HCT116 (cell line): ENCODE results near the gene CYP3A7. TPM values are rescaled to one million over a fixed set of nuclear protein-coding genes. Genes with fewer than 3 reads are reported as not detected.

Experiments used
- ATAC-seq: fragments of 200-7000 bp; cut with Tn5 transposase; 2 replicates; pipeline ENCODE4 v1.9.1; 2020; ENCODE audit warnings: mild to moderate bottlenecking, moderate library complexity
- BruUV-seq: library from RNA; stranded (reverse); fragments of 400-500 nt; replicated peaks from 2 replicates; lab custom pipeline; 2021; lab: Mats Ljungman, UMichigan
- CTCF ChIA-PET: fragments of 300-600 bp; sonication (Branson Sonifier 250); formaldehyde crosslinking; loops from one replicate; lab custom pipeline; 2021; ENCODE audit warnings: antibody characterized with exemption; lab: Charles Lee
- POLR2A ChIA-PET: fragments of 300-600, 350-600 bp; sonication (Branson Sonifier 250); formaldehyde crosslinking; loops from one replicate; lab custom pipeline; 2021; ENCODE audit warnings: antibody characterized with exemption; lab: Charles Lee
- RAD21 ChIA-PET, 2 experiments: fragments of 300-600 bp; sonication (Branson Sonifier 250); formaldehyde crosslinking; loops; one replicate each; lab custom pipeline; 2023; ENCODE audit warnings: low total read pairs in 2 of 2; ENCODE audit not compliant: uncharacterized antibody in 2 of 2, unreplicated experiment in 2 of 2, low non-redundant PET in 1 of 2; lab: Charles Lee
- DNase-seq: peaks from one replicate; pipeline ENCODE4 v3.0.0-alpha.2; 2010; ENCODE audit warnings: low read depth, low spot score
- H2AFZ ChIP-seq: fragments of 200-600 bp; shearing (Covaris generic), sonication (generic); 2 replicates; pipeline ENCODE4 v1.6.1; 2017; ENCODE audit warnings: low read depth, mixed run types, mixed read lengths, antibody characterized with exemption, low read length; ENCODE audit not compliant: poor library complexity, severe bottlenecking
- H3K27ac ChIP-seq: 2 replicates; pipeline ENCODE4 v1.5.1; 2012; ENCODE audit warnings: low read depth, low read length
- H3K27me3 ChIP-seq: fragments of 200-600 bp; sonication (generic); 2 replicates; pipeline ENCODE4 v1.6.1; 2016; ENCODE audit warnings: mixed run types, low read length, mixed read lengths; ENCODE audit not compliant: insufficient read depth
- H3K36me3 ChIP-seq, 2 experiments: fragments of 200-500 bp in 1 of 2; fragments of 200-600 bp in 1 of 2; sonication (Bioruptor generic) in 1 of 2; sonication (generic) in 1 of 2; 2 replicates each; pipeline versions ENCODE4 v1.5.1 to v1.6.1; 2014 to 2016; ENCODE audit warnings: low read length in 2 of 2, inconsistent platforms in 1 of 2, mixed read lengths in 1 of 2, mixed run types in 1 of 2; ENCODE audit not compliant: insufficient read depth in 2 of 2, control insufficient read depth in 1 of 2
- H3K4me1 ChIP-seq, 2 experiments: fragments of 200-600 bp in 1 of 2; sonication (generic) in 1 of 2; 2 replicates each; pipeline versions ENCODE4 v1.5.1 to v1.6.1; 2012 to 2017; ENCODE audit warnings: low read length in 2 of 2, inconsistent platforms in 1 of 2, mild to moderate bottlenecking in 1 of 2, mixed read lengths in 1 of 2, mixed run types in 1 of 2, moderate library complexity in 1 of 2; ENCODE audit not compliant: insufficient read depth in 2 of 2, control insufficient read depth in 1 of 2
- H3K4me2 ChIP-seq: fragments of 200-600 bp; sonication (generic); 2 replicates; pipeline ENCODE4 v1.6.1; 2017; ENCODE audit warnings: mixed run types, low read length, mixed read lengths
- H3K4me3 ChIP-seq, 2 experiments: fragments of 200-600 bp in 1 of 2; sonication (generic) in 1 of 2; replicated peaks in 1 of 2; 2 replicates each; pipeline ENCODE4 v1.5.1; 2011 to 2016; ENCODE audit warnings: low read length in 2 of 2, control low read depth in 1 of 2, low read depth in 1 of 2, mild to moderate bottlenecking in 1 of 2, mixed read lengths in 1 of 2, mixed run types in 1 of 2
- H3K79me2 ChIP-seq: fragments of 200-600 bp; sonication (generic); 2 replicates; pipeline ENCODE4 v1.6.1; 2017; ENCODE audit warnings: mild to moderate bottlenecking, mixed run types, low read length, moderate library complexity, mixed read lengths; ENCODE audit not compliant: insufficient read depth
- H3K9ac ChIP-seq: fragments of 200-600 bp; sonication (generic); 2 replicates; pipeline ENCODE4 v1.6.1; 2016; ENCODE audit warnings: low read length, mixed read lengths
- H3K9me2 ChIP-seq: fragments of 200-600 bp; sonication (generic), shearing (Covaris generic); 2 replicates; pipeline ENCODE4 v1.6.1; 2017; ENCODE audit warnings: mixed run types, mild to moderate bottlenecking, moderate library complexity; ENCODE audit not compliant: insufficient read depth
- H3K9me3 ChIP-seq, 2 experiments: fragments of 200-500 bp in 1 of 2; fragments of 200-600 bp in 1 of 2; sonication (Bioruptor generic) in 1 of 2; sonication (generic) in 1 of 2; 2 replicates each; pipeline ENCODE4 v1.6.1; 2014 to 2017; ENCODE audit warnings: low read length in 2 of 2, mixed read lengths in 2 of 2, inconsistent platforms in 1 of 2, low read depth in 1 of 2, mild to moderate bottlenecking in 1 of 2, mixed run types in 1 of 2, moderate library complexity in 1 of 2; ENCODE audit not compliant: control insufficient read depth in 1 of 2, insufficient read depth in 1 of 2
- H4K20me1 ChIP-seq: fragments of 200-600 bp; sonication (generic), shearing (Covaris generic); 2 replicates; pipeline ENCODE4 v1.6.1; 2017; ENCODE audit warnings: mixed run types, mild to moderate bottlenecking, moderate library complexity; ENCODE audit not compliant: insufficient read depth
- ELF1 ChIP-seq: IDR thresholded peaks from 2 replicates; pipeline ENCODE4 v1.6.1; 2012; ENCODE audit warnings: low read depth, borderline replicate concordance
- intact Hi-C: fragments of 100-400 bp; cut with micrococcal nuclease; formaldehyde crosslinking; loops from 2 replicates; pipeline ENCODE4 v1.10.0; 2022
- total RNA-seq: library from RNA; stranded (reverse); gene quantifications from one replicate; pipeline ENCODE4 v1.2.1, GENCODE V29; 2021; ENCODE audit not compliant: unreplicated experiment
- TF ChIP-seq, protein P1 (sequence below): IDR thresholded peaks from 2 replicates; pipeline ENCODE4 v1.6.1; 2011; ENCODE audit warnings: mild to moderate bottlenecking, low read length, moderate library complexity; ENCODE audit not compliant: insufficient replicate concordance; ENCODE audit errors: extremely low read depth
- TF ChIP-seq, protein P2 (sequence below): IDR thresholded peaks from 2 replicates; pipeline ENCODE4 v1.6.1; 2012
- TF ChIP-seq, protein P3 (sequence below), 3 experiments: fragments of 200-600 bp in 1 of 3; sonication (generic) in 1 of 3; IDR thresholded peaks in 2 of 3; conservative IDR thresholded peaks in 1 of 3; 2 replicates each; pipeline ENCODE4 v1.5.1; 2012 to 2017; ENCODE audit warnings: low read depth in 2 of 3, low read length in 2 of 3, antibody characterized with exemption in 1 of 3, borderline replicate concordance in 1 of 3, control low read depth in 1 of 3, mild to moderate bottlenecking in 1 of 3, mixed read lengths in 1 of 3, mixed run types in 1 of 3, moderate library complexity in 1 of 3; ENCODE audit not compliant: insufficient read depth in 1 of 3

CYP3A7 gene
- total RNA-seq, 1 experiment from 2014 or later, result not detected

DNA sequence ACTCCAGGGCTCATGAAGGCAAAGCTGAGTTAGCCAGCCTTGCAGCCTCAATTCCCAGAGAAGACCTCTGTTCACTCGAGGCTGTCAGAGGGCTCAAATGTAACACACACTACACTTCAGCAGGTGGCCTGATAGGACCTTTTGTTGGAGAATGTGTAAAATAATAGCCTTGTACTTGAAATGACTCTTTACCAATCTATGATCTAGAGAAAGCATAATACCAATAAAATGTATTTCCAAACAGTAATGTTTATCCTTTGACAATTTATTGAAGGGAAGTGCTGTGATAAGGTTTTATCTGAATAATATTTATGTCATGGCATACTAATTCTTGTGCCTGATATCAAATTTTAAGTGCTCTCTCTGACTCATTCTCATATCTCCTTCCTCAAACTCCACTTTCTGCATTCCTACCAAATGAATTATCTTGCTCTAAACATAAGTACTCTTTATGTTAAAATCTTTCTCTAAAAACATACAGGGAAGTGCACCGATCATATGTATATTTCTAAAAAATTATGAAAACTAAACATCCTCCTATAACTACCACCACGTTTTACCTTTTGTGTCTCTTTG lies 20.9 kb downstream of the CYP3A7 start:
- Histone ChIP-seq H3K9me3 (no peaks in the 10 kb centered on the region), H3K9me2 (no peaks in the 10 kb centered on the region), H4K20me1 (no peaks in the 10 kb centered on the region), H3K9ac (no peak overlapping the region), H3K4me1 (peaks cover 0 to 5% of the 10 kb centered on the region in 2 experiments; a peak in 1 of 4 replicates), H2AFZ (no peak overlapping the region), H3K36me3 (no peaks in the 10 kb centered on the region), H3K27ac (no peak overlapping the region), H3K79me2 (no peaks in the 10 kb centered on the region), H3K27me3 (no peaks in the 10 kb centered on the region), H3K4me2 (no peak overlapping the region), H3K4me3 (no peak overlapping the region)
- CTCF ChIA-PET, result no interaction called here
- BruUV-seq, result no TSS peak
- ATAC-seq (no peak), DNase-seq (no peak)
- RAD21 ChIA-PET, result no interaction called here
- TF ChIP-seq ELF1, result no peak
- TF ChIP-seq, protein P1, sequence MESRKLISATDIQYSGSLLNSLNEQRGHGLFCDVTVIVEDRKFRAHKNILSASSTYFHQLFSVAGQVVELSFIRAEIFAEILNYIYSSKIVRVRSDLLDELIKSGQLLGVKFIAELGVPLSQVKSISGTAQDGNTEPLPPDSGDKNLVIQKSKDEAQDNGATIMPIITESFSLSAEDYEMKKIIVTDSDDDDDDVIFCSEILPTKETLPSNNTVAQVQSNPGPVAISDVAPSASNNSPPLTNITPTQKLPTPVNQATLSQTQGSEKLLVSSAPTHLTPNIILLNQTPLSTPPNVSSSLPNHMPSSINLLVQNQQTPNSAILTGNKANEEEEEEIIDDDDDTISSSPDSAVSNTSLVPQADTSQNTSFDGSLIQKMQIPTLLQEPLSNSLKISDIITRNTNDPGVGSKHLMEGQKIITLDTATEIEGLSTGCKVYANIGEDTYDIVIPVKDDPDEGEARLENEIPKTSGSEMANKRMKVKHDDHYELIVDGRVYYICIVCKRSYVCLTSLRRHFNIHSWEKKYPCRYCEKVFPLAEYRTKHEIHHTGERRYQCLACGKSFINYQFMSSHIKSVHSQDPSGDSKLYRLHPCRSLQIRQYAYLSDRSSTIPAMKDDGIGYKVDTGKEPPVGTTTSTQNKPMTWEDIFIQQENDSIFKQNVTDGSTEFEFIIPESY, result no peak
- TF ChIP-seq, protein P2, sequence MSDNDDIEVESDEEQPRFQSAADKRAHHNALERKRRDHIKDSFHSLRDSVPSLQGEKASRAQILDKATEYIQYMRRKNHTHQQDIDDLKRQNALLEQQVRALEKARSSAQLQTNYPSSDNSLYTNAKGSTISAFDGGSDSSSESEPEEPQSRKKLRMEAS, result no peak
- TF ChIP-seq, protein P3, sequence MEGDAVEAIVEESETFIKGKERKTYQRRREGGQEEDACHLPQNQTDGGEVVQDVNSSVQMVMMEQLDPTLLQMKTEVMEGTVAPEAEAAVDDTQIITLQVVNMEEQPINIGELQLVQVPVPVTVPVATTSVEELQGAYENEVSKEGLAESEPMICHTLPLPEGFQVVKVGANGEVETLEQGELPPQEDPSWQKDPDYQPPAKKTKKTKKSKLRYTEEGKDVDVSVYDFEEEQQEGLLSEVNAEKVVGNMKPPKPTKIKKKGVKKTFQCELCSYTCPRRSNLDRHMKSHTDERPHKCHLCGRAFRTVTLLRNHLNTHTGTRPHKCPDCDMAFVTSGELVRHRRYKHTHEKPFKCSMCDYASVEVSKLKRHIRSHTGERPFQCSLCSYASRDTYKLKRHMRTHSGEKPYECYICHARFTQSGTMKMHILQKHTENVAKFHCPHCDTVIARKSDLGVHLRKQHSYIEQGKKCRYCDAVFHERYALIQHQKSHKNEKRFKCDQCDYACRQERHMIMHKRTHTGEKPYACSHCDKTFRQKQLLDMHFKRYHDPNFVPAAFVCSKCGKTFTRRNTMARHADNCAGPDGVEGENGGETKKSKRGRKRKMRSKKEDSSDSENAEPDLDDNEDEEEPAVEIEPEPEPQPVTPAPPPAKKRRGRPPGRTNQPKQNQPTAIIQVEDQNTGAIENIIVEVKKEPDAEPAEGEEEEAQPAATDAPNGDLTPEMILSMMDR (IDR thresholded peaks at IDR 0.05 in 2 of 3, conservative IDR thresholded peaks at IDR 0.05 in 1 of 3; ENCODE audit: borderline replicate concordance in 1 of 3, insufficient read depth in 1 of 3, low read depth in 2 of 3, low read length in 2 of 3), result no peak
- POLR2A ChIA-PET, result no interaction called here
- intact Hi-C loops, result no loop called here
